ENCODE results near the gene PTPRU.

Gene PTPRU

DNA sequence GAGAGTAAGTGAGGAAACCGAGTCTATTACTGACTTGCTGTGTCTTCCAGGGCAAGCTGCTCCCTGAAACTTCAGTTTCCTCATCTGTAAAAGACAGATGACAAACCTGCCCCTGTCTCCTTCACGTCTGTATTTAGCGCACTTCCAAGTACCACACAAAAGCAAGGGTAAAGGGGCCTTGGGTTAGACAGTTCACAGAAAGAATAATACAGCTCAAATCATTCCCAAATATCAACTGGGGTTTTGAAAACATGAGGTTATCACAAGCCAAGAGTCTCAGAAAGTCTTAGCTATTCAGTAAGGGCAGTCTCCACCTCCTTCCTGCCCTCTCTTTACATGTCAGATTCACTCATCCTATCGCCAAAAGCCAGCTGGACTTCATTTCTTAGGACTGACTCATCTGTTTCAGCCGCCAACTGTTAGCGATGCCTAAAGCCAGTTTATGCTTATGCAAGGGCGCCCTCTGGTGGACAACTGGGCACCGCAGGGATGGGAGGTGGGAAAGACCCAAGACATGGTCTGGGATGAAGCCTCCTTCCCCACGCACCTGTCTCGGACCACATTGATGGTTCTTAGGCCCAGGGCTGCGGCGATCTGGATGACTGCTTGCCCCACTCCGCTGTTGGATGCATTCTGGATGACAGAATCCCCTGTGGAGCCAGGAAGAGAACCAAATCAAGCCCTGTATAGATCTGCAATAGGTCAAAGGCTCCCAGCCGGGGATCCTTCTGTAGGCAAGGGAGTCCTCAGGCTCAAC is 33.6 kb upstream of the PTPRU start (continued):
- TF ChIP-seq, protein P1, sequence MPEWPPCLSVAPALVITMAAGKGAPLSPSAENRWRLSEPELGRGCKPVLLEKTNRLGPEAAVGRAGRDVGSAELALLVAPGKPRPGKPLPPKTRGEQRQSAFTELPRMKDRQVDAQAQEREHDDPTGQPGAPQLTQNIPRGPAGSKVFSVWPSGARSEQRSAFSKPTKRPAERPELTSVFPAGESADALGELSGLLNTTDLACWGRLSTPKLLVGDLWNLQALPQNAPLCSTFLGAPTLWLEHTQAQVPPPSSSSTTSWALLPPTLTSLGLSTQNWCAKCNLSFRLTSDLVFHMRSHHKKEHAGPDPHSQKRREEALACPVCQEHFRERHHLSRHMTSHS (tag by site-specific recombination; IDR thresholded peaks at IDR 0.05) = no peak
- TF ChIP-seq ZNF302 (tag by site-specific recombination; IDR thresholded peaks at IDR 0.05; ENCODE audit: low read depth) (no peak), HOXA7 (CRISPR knock-in tag; IDR thresholded peaks at IDR 0.05; ENCODE audit: borderline replicate concordance) (no peak), ZNF350 (tag by site-specific recombination; IDR thresholded peaks at IDR 0.05) (no peak), ZNF366 (tag by site-specific recombination; conservative IDR thresholded peaks at IDR 0.05) (peak; percentile 50), BCL11A (tag by site-specific recombination; IDR thresholded peaks at IDR 0.05; ENCODE audit: low read depth) (no peak), IKZF3 (tag by site-specific recombination; IDR thresholded peaks at IDR 0.05) (peak; percentile 65), ZNF707 (tag by site-specific recombination; IDR thresholded peaks at IDR 0.05) (no peak), ZNF560 (tag by site-specific recombination; IDR thresholded peaks at IDR 0.05; ENCODE audit: borderline replicate concordance) (no peak), WT1 (tag by site-specific recombination; IDR thresholded peaks at IDR 0.05) (no peak), ZNF354C (tag by site-specific recombination; IDR thresholded peaks at IDR 0.05; ENCODE audit: borderline replicate concordance, low read depth) (no peak), KLF7 (tag by site-specific recombination; IDR thresholded peaks at IDR 0.05; ENCODE audit: borderline replicate concordance) (no peak), HOXD13 (CRISPR knock-in tag; IDR thresholded peaks at IDR 0.05; ENCODE audit: borderline replicate concordance) (no peak), ZBTB17 (tag by site-specific recombination; IDR thresholded peaks at IDR 0.05) (peak; percentile 80), KLF10 (tag by site-specific recombination; IDR thresholded peaks at IDR 0.05) (0 out of 2 replicates have a peak, but pooled peaks have one; percentile 33), ZFP69B (tag by site-specific recombination; IDR thresholded peaks at IDR 0.05) (0 out of 2 replicates have a peak, but pooled peaks have one; percentile 42), ZNF121 (tag by site-specific recombination; IDR thresholded peaks at IDR 0.05) (no peak), ZIC2 (tag by site-specific recombination; IDR thresholded peaks at IDR 0.05) (no peak)
- TF ChIP-seq, protein P2, sequence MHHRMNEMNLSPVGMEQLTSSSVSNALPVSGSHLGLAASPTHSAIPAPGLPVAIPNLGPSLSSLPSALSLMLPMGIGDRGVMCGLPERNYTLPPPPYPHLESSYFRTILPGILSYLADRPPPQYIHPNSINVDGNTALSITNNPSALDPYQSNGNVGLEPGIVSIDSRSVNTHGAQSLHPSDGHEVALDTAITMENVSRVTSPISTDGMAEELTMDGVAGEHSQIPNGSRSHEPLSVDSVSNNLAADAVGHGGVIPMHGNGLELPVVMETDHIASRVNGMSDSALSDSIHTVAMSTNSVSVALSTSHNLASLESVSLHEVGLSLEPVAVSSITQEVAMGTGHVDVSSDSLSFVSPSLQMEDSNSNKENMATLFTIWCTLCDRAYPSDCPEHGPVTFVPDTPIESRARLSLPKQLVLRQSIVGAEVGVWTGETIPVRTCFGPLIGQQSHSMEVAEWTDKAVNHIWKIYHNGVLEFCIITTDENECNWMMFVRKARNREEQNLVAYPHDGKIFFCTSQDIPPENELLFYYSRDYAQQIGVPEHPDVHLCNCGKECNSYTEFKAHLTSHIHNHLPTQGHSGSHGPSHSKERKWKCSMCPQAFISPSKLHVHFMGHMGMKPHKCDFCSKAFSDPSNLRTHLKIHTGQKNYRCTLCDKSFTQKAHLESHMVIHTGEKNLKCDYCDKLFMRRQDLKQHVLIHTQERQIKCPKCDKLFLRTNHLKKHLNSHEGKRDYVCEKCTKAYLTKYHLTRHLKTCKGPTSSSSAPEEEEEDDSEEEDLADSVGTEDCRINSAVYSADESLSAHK (tag by site-specific recombination; IDR thresholded peaks at IDR 0.05) = no peak
- TF ChIP-seq, protein P3, sequence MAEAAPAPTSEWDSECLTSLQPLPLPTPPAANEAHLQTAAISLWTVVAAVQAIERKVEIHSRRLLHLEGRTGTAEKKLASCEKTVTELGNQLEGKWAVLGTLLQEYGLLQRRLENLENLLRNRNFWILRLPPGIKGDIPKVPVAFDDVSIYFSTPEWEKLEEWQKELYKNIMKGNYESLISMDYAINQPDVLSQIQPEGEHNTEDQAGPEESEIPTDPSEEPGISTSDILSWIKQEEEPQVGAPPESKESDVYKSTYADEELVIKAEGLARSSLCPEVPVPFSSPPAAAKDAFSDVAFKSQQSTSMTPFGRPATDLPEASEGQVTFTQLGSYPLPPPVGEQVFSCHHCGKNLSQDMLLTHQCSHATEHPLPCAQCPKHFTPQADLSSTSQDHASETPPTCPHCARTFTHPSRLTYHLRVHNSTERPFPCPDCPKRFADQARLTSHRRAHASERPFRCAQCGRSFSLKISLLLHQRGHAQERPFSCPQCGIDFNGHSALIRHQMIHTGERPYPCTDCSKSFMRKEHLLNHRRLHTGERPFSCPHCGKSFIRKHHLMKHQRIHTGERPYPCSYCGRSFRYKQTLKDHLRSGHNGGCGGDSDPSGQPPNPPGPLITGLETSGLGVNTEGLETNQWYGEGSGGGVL (tag by site-specific recombination; IDR thresholded peaks at IDR 0.05) = no peak
- TF ChIP-seq, protein P4, sequence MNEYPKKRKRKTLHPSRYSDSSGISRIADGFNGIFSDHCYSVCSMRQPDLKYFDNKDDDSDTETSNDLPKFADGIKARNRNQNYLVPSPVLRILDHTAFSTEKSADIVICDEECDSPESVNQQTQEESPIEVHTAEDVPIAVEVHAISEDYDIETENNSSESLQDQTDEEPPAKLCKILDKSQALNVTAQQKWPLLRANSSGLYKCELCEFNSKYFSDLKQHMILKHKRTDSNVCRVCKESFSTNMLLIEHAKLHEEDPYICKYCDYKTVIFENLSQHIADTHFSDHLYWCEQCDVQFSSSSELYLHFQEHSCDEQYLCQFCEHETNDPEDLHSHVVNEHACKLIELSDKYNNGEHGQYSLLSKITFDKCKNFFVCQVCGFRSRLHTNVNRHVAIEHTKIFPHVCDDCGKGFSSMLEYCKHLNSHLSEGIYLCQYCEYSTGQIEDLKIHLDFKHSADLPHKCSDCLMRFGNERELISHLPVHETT (tag by site-specific recombination; IDR thresholded peaks at IDR 0.05) = 0 out of 2 replicates have a peak, but pooled peaks have one; percentile 16
- TF ChIP-seq, protein P5, sequence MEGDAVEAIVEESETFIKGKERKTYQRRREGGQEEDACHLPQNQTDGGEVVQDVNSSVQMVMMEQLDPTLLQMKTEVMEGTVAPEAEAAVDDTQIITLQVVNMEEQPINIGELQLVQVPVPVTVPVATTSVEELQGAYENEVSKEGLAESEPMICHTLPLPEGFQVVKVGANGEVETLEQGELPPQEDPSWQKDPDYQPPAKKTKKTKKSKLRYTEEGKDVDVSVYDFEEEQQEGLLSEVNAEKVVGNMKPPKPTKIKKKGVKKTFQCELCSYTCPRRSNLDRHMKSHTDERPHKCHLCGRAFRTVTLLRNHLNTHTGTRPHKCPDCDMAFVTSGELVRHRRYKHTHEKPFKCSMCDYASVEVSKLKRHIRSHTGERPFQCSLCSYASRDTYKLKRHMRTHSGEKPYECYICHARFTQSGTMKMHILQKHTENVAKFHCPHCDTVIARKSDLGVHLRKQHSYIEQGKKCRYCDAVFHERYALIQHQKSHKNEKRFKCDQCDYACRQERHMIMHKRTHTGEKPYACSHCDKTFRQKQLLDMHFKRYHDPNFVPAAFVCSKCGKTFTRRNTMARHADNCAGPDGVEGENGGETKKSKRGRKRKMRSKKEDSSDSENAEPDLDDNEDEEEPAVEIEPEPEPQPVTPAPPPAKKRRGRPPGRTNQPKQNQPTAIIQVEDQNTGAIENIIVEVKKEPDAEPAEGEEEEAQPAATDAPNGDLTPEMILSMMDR (tag by site-specific recombination; IDR thresholded peaks at IDR 0.05) = peak; percentile 89
- TF ChIP-seq, protein P6, sequence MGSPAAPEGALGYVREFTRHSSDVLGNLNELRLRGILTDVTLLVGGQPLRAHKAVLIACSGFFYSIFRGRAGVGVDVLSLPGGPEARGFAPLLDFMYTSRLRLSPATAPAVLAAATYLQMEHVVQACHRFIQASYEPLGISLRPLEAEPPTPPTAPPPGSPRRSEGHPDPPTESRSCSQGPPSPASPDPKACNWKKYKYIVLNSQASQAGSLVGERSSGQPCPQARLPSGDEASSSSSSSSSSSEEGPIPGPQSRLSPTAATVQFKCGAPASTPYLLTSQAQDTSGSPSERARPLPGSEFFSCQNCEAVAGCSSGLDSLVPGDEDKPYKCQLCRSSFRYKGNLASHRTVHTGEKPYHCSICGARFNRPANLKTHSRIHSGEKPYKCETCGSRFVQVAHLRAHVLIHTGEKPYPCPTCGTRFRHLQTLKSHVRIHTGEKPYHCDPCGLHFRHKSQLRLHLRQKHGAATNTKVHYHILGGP (tag by site-specific recombination; IDR thresholded peaks at IDR 0.05) = no peak
- TF ChIP-seq, protein P7, sequence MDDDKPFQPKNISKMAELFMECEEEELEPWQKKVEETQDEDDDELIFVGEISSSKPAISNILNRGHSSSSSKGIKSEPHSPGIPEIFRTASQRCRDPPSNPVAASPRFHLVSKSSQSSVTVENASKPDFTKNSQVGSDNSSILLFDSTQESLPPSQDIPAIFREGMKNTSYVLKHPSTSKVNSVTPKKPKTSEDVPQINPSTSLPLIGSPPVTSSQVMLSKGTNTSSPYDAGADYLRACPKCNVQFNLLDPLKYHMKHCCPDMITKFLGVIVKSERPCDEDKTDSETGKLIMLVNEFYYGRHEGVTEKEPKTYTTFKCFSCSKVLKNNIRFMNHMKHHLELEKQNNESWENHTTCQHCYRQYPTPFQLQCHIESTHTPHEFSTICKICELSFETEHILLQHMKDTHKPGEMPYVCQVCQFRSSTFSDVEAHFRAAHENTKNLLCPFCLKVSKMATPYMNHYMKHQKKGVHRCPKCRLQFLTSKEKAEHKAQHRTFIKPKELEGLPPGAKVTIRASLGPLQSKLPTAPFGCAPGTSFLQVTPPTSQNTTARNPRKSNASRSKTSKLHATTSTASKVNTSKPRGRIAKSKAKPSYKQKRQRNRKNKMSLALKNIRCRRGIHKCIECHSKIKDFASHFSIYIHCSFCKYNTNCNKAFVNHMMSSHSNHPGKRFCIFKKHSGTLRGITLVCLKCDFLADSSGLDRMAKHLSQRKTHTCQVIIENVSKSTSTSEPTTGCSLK (tag by site-specific recombination; IDR thresholded peaks at IDR 0.05) = no peak
- TF ChIP-seq, protein P8, sequence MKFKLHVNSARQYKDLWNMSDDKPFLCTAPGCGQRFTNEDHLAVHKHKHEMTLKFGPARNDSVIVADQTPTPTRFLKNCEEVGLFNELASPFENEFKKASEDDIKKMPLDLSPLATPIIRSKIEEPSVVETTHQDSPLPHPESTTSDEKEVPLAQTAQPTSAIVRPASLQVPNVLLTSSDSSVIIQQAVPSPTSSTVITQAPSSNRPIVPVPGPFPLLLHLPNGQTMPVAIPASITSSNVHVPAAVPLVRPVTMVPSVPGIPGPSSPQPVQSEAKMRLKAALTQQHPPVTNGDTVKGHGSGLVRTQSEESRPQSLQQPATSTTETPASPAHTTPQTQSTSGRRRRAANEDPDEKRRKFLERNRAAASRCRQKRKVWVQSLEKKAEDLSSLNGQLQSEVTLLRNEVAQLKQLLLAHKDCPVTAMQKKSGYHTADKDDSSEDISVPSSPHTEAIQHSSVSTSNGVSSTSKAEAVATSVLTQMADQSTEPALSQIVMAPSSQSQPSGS (tag by site-specific recombination; IDR thresholded peaks at IDR 0.05; ENCODE audit: low read depth) = no peak
